Lung (tissue), 12 donors: ENCODE measurements around the gene EFCAB11. TPM values are rescaled to one million over a fixed set of nuclear protein-coding genes. Genes with fewer than 3 reads are reported as not detected.

Source experiments
- ATAC-seq: fragments of 200-7000 bp; cut with Tn5 transposase; one replicate; pipeline ENCODE4 v1.9.1; 2020; ENCODE audit warnings: moderate number of reproducible peaks; ENCODE audit not compliant: insufficient read depth, low FRiP score
- DNase-seq, 3 donors: peaks; one replicate each; pipeline ENCODE4 v3.0.0-alpha.2; 2013 to 2017
- H3K27ac ChIP-seq, 2 donors: one replicate each; pipeline ENCODE4 v1.5.1; 2013; ENCODE audit warnings: mild to moderate bottlenecking in 2 of 2, moderate library complexity in 2 of 2, control low read depth in 1 of 2, inconsistent platforms in 1 of 2, low read depth in 1 of 2, low read length in 1 of 2
- H3K27me3 ChIP-seq, 3 donors: one replicate each; pipeline ENCODE4 v1.5.1; 2013; ENCODE audit warnings: low read length in 2 of 3; ENCODE audit not compliant: control insufficient read depth in 3 of 3, insufficient read depth in 3 of 3
- H3K36me3 ChIP-seq, 4 donors: one replicate each; pipeline ENCODE4 v1.5.1; 2013; ENCODE audit warnings: low read length in 4 of 4, mild to moderate bottlenecking in 1 of 4, moderate library complexity in 1 of 4; ENCODE audit not compliant: control insufficient read depth in 4 of 4, insufficient read depth in 4 of 4
- H3K4me1 ChIP-seq, 5 donors: one replicate each; pipeline ENCODE4 v1.5.1; 2013; ENCODE audit warnings: low read length in 5 of 5, mild to moderate bottlenecking in 2 of 5, moderate library complexity in 1 of 5; ENCODE audit not compliant: control insufficient read depth in 5 of 5, insufficient read depth in 5 of 5
- H3K4me3 ChIP-seq: one replicate; pipeline ENCODE4 v1.5.1; 2013; ENCODE audit warnings: mild to moderate bottlenecking, control low read depth, moderate library complexity
- H3K9ac ChIP-seq, 2 donors: one replicate each; pipeline ENCODE4 v1.5.1; 2013; ENCODE audit warnings: low read length in 2 of 2, control low read depth in 1 of 2; ENCODE audit not compliant: insufficient read depth in 1 of 2
- H3K9me3 ChIP-seq, 4 donors: one replicate each; pipeline ENCODE4 v1.5.1; 2013; ENCODE audit warnings: low read length in 3 of 4, mild to moderate bottlenecking in 1 of 4, moderate library complexity in 1 of 4; ENCODE audit not compliant: control insufficient read depth in 4 of 4, insufficient read depth in 3 of 4
- WGBS, 2 donors: extraction: QIAGEN DNeasy Blood & Tissue Kit; methylation state at CpG; one replicate each; pipeline ENCODE4 v1.1.7; 2013; 5-methylcytosine and 5-hydroxymethylcytosine counted together
- polyA plus RNA-seq, 2 donors: library from polyadenylated mRNA; stranded (reverse); fragments of 200-250 nt; gene quantifications; one replicate each; pipeline ENCODE4 v1.2.1, GENCODE V29; 2013
- total RNA-seq, 2 donors: library from RNA; depleted of rRNA in 1 of 2; stranded (reverse); fragments of >200 nt in 1 of 2; gene quantifications; one replicate each; pipeline ENCODE4 v1.2.1, GENCODE V29; 2014 to 2021
- TF ChIP-seq, protein P1 (sequence below): IDR thresholded peaks from 2 replicates; pipeline ENCODE4 v1.5.1; 2012; ENCODE audit warnings: mild to moderate bottlenecking; ENCODE audit errors: control extremely low read depth, extremely low read depth
- donor health status: control.
- donor health status: control.
- donor health status: Bipolar disorder and iron deficiency.
- donor health status: healthy.
- donor health status: DM: yes; HTN: yes; CAD: no.

The EFCAB11 gene
- total and polyA plus RNA-seq, 4 donors: 2.9 to 13.0 (median 6.1) TPM

DNA sequence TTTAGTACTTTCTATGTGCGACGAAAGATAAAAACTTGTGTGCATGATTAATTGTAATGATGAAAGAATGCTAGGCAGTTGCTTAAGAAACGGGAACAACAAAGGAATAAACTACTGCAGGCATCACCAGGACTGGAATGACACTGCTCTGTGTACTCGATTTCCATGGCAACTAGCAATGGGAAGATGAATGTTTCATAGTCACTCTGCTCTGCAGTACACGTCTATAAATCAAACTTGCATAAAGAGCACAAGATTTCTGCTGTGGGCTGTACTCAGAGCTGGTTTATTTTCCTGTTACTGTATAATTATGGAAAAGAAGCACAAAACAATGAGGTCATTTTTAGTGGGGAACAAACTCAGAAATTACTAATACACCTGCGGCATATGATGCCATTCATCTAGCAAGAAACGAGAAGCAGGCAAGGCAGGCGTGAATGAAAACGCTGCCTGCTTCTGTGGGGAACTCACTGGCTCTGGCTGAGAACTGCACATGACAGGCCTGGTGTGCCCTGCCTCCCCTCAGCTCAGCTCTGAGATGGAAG, 41.8 kb downstream of the EFCAB11 start:
- ATAC-seq: peak; percentile 69
- TF ChIP-seq, protein P1, sequence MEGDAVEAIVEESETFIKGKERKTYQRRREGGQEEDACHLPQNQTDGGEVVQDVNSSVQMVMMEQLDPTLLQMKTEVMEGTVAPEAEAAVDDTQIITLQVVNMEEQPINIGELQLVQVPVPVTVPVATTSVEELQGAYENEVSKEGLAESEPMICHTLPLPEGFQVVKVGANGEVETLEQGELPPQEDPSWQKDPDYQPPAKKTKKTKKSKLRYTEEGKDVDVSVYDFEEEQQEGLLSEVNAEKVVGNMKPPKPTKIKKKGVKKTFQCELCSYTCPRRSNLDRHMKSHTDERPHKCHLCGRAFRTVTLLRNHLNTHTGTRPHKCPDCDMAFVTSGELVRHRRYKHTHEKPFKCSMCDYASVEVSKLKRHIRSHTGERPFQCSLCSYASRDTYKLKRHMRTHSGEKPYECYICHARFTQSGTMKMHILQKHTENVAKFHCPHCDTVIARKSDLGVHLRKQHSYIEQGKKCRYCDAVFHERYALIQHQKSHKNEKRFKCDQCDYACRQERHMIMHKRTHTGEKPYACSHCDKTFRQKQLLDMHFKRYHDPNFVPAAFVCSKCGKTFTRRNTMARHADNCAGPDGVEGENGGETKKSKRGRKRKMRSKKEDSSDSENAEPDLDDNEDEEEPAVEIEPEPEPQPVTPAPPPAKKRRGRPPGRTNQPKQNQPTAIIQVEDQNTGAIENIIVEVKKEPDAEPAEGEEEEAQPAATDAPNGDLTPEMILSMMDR: no peak
- H3K4me1 ChIP-seq: peaks cover 0 to 19% (median 0%) of the 10 kb centered on the region in 5 donors
- peaks cover 0 to 1% (median 0%) of the 10 kb centered on the region in 4 donors for H3K36me3 ChIP-seq
- no peak overlapping the region for H3K4me3 ChIP-seq
- DNase-seq: peak; percentile 53 to 83 (median 77)
- H3K27ac ChIP-seq: peak overlapping the region in 1 of 2 donors; percentile 42
- no peaks in the 10 kb centered on the region for H3K27me3 ChIP-seq
- 26 to 47% methylated on average over 9 of the region's 9 CpGs for WGBS, 2 donors
- no peaks in the 10 kb centered on the region for H3K9me3 ChIP-seq
- H3K9ac ChIP-seq: no peak overlapping the region

DNA sequence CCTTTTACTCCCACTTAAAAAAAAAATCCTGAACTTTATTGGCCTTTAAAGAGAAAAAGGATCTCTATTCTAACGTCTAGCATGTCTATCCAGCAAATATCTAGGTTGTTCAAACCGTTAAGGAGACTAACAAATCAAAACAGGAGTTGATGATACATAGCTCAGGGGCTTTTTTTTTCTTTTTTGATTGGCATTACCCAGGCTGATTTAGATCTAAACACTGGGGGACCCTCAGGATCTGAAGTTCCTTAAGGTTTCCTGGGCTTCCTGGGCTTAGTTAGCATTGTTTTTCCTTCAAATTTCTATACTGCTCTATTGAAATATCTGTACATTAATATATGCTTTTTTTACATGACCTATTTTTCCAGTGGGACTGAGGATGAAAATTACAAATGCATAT, 42.3 kb downstream of the EFCAB11 start:
- DNase-seq (no peak), ATAC-seq (no peak)
- H3K4me3 ChIP-seq: no peak overlapping the region
- H3K9me3 ChIP-seq: no peaks in the 10 kb centered on the region
- H3K27me3 ChIP-seq: no peaks in the 10 kb centered on the region
- TF ChIP-seq, protein P1: no peak
- no peak overlapping the region for H3K9ac ChIP-seq
- H3K27ac ChIP-seq: no peak overlapping the region
- peaks cover 0 to 19% (median 0%) of the 10 kb centered on the region in 5 donors for H3K4me1 ChIP-seq
- 66 to 72% methylated on average over 2 of the region's 2 CpGs for WGBS, 2 donors
- no peaks in the 10 kb centered on the region for H3K36me3 ChIP-seq

DNA sequence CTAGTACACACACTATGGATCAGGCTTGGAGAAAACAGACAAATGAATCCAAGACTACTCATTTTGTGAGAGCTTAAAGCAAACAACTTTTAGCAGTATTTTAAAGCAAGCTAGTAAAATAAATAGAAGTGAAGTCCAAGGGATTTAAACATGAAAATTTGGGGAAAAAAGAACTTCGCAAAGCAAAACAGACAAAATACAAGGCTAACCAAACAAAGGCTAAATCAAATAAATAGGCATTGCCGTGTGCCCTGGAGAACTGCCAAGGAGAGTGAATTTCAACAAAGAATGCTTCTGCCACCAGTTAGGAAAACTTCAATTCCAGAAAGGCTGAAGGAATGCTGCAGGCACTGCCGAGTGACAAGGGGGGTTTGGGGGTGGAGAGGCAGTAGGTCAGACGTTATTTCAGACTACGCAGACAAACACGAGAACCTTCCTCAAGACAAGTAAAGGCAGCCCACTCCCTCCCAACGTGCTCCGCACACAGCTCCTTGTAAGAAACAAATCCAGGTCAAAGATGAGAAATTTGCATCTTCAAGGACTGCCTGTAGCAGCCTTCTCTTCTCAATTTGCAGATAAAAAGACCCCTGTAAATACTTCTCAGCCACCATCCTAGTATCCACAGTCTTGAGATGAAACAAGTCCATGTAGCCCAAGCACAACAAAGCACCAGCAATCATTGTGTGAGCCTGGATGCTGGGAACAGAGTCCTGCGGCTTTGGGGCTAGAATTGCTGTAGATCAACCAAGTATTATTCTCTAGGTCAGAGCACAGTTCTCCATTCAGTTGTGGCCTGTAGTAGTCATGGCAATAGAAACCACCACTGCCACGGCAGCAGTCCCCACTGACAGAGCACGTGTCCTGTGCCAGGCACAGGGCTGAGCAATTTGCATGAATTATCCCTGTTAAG, 43.3 kb downstream of the EFCAB11 start:
- no peak overlapping the region for H3K27ac ChIP-seq
- H3K4me1 ChIP-seq: peaks cover 0 to 17% (median 0%) of the 10 kb centered on the region in 5 donors
- H3K4me3 ChIP-seq: no peak overlapping the region
- no peak overlapping the region for H3K9ac ChIP-seq
- 50 to 68% methylated on average over 11 of the region's 11 CpGs for WGBS, 2 donors
- DNase-seq (peak; percentile 71 to 75 (median 75)), ATAC-seq (no peak)
- no peaks in the 10 kb centered on the region for H3K27me3 ChIP-seq
- no peaks in the 10 kb centered on the region for H3K36me3 ChIP-seq
- TF ChIP-seq, protein P1: no peak
- H3K9me3 ChIP-seq: no peaks in the 10 kb centered on the region
